SK-N-SH (cell line): ENCODE measurements around the gene KRT74. TPM values are rescaled to one million over a fixed set of nuclear protein-coding genes. Genes with fewer than 3 reads are reported as not detected.

Experiments
- CTCF ChIA-PET: fragments of 300-600, 350-600 bp; formaldehyde crosslinking; extraction: SDS; loops from one replicate; lab custom pipeline; 2021; lab: Yijun Ruan, JAX
- POLR2A ChIA-PET: fragments of 350-600 bp; sonication (Branson Sonifier 250); formaldehyde crosslinking; extraction: SDS; loops from one replicate; lab custom pipeline; 2020; ENCODE audit warnings: antibody characterized with exemption, inconsistent platforms; lab: Yijun Ruan, JAX
- DNase-seq: peaks from one replicate; pipeline ENCODE4 v3.0.0; 2012
- H2AFZ ChIP-seq: fragments of 200-600 bp; sonication (generic); 2 replicates; pipeline ENCODE4 v1.8.1; 2016; ENCODE audit warnings: antibody characterized with exemption, mild to moderate bottlenecking, low read depth
- H3F3A ChIP-seq: fragments of 200-600 bp; sonication (generic); replicated peaks from 2 replicates; pipeline ENCODE3; 2016; ENCODE audit warnings: antibody characterized with exemption, mild to moderate bottlenecking; ENCODE audit not compliant: insufficient read depth
- H3K27ac ChIP-seq, 2 experiments: fragments of 200-500 bp in 1 of 2; fragments of 200-600 bp in 1 of 2; sonication (Bioruptor generic) in 1 of 2; sonication (generic), shearing (Covaris generic) in 1 of 2; 2 replicates each; pipeline versions ENCODE4 v1.5.1 to v1.6.1; 2014 to 2016; ENCODE audit warnings: low read depth in 2 of 2, inconsistent platforms in 1 of 2, low read length in 1 of 2, mild to moderate bottlenecking in 1 of 2, mixed read lengths in 1 of 2
- H3K27me3 ChIP-seq: fragments of 200-600 bp; sonication (generic), shearing (Covaris generic); 2 replicates; pipeline ENCODE4 v1.6.1; 2016; ENCODE audit warnings: mixed run types; ENCODE audit not compliant: insufficient read depth
- H3K36me3 ChIP-seq, 2 experiments: fragments of 200-500 bp in 1 of 2; fragments of 200-600 bp in 1 of 2; sonication (Bioruptor generic) in 1 of 2; sonication (generic) in 1 of 2; replicated peaks in 1 of 2; 2 replicates each; pipeline versions ENCODE3 to v1.5.1; 2014 to 2016; ENCODE audit warnings: low read length in 1 of 2, mild to moderate bottlenecking in 1 of 2; ENCODE audit not compliant: insufficient read depth in 2 of 2, control insufficient read depth in 1 of 2
- H3K4me1 ChIP-seq, 2 experiments: fragments of 200-500 bp in 1 of 2; fragments of 200-600 bp in 1 of 2; sonication (Bioruptor generic) in 1 of 2; sonication (generic), shearing (Covaris generic) in 1 of 2; 2 replicates each; pipeline versions ENCODE4 v1.5.1 to v1.6.1; 2014 to 2016; ENCODE audit warnings: low read depth in 1 of 2, low read length in 1 of 2, mixed run types in 1 of 2; ENCODE audit not compliant: insufficient read depth in 2 of 2, control insufficient read depth in 1 of 2
- H3K4me2 ChIP-seq: fragments of 200-600 bp; sonication (generic), shearing (Covaris generic); 2 replicates; pipeline ENCODE4 v1.6.1; 2017; ENCODE audit warnings: mixed run types
- H3K4me3 ChIP-seq, 2 experiments: fragments of 200-500 bp in 1 of 2; fragments of 200-600 bp in 1 of 2; sonication (Bioruptor generic) in 1 of 2; sonication (generic), shearing (Covaris generic) in 1 of 2; 2 replicates each; pipeline versions ENCODE4 v1.5.1 to v1.8.1; 2014 to 2016; ENCODE audit warnings: low read depth in 2 of 2, inconsistent platforms in 1 of 2, low read length in 1 of 2, mild to moderate bottlenecking in 1 of 2, mixed read lengths in 1 of 2, moderate library complexity in 1 of 2
- H3K79me2 ChIP-seq: fragments of 200-600 bp; sonication (generic); 2 replicates; pipeline ENCODE4 v1.8.1; 2017; ENCODE audit warnings: mild to moderate bottlenecking; ENCODE audit not compliant: insufficient read depth
- H3K9ac ChIP-seq: fragments of 200-600 bp; sonication (generic); 2 replicates; pipeline ENCODE4 v1.6.1; 2017; ENCODE audit warnings: mixed run types
- H3K9me2 ChIP-seq: fragments of 200-600 bp; sonication (generic); 2 replicates; pipeline ENCODE4 v1.6.1; 2017; ENCODE audit warnings: mixed run types
- H3K9me3 ChIP-seq: fragments of 200-600 bp; sonication (generic); 2 replicates; pipeline ENCODE4 v1.6.1; 2017; ENCODE audit warnings: mixed run types, mild to moderate bottlenecking, moderate library complexity
- H4K20me1 ChIP-seq: fragments of 200-600 bp; sonication (generic); 2 replicates; pipeline ENCODE4 v1.6.1; 2017; ENCODE audit warnings: mild to moderate bottlenecking, mixed run types; ENCODE audit not compliant: insufficient read depth
- ELF1 ChIP-seq: IDR thresholded peaks from 2 replicates; pipeline ENCODE4 v1.4.0; 2012
- EP300 ChIP-seq, 2 experiments: IDR thresholded peaks; 2 replicates each; pipeline versions ENCODE4 v1.4.0 to v1.6.1; 2012; ENCODE audit warnings: borderline replicate concordance in 1 of 2, low read depth in 1 of 2, low read length in 1 of 2
- EZH2phosphoT487 ChIP-seq: fragments of 200-600 bp; sonication (generic); IDR thresholded peaks from 2 replicates; pipeline ENCODE4 v1.6.1; 2017; ENCODE audit warnings: low read depth, mixed run types, mild to moderate bottlenecking, antibody characterized with exemption, moderate library complexity, borderline replicate concordance
- FOSL2 ChIP-seq: IDR thresholded peaks from 2 replicates; pipeline ENCODE4 v1.4.0; 2012; ENCODE audit warnings: low read depth, mild to moderate bottlenecking, moderate library complexity, borderline replicate concordance
- FOXJ3 ChIP-seq: sonication (generic); formaldehyde crosslinking; IDR thresholded peaks from 2 replicates; pipeline ENCODE4 v1.5.1; 2020; ENCODE audit warnings: mild to moderate bottlenecking, missing genetic modification reagents
- FOXM1 ChIP-seq: IDR thresholded peaks from 2 replicates; pipeline ENCODE4 v1.4.0; 2012; ENCODE audit warnings: low read depth, mild to moderate bottlenecking
- GATA2 ChIP-seq: sonication (generic); formaldehyde crosslinking; IDR thresholded peaks from 2 replicates; pipeline ENCODE4 v1.5.0; 2020; ENCODE audit warnings: mild to moderate bottlenecking, missing genetic modification reagents
- POLR2AphosphoS5 ChIP-seq: IDR thresholded peaks from 2 replicates; pipeline ENCODE4 v1.6.1; 2012; ENCODE audit warnings: low read depth, low read length
- RAD21 ChIP-seq: IDR thresholded peaks from 2 replicates; pipeline ENCODE4 v1.6.1; 2012; ENCODE audit warnings: mild to moderate bottlenecking, low read length
- RFX5 ChIP-seq: IDR thresholded peaks from 2 replicates; pipeline ENCODE4 v1.6.1; 2012; ENCODE audit warnings: mild to moderate bottlenecking, improper control_type of control experiment, low read length
- RXRA ChIP-seq: IDR thresholded peaks from 2 replicates; pipeline ENCODE4 v1.4.0; 2012; ENCODE audit warnings: low read depth, mild to moderate bottlenecking, borderline replicate concordance
- TAF1 ChIP-seq: IDR thresholded peaks from 2 replicates; pipeline ENCODE4 v1.6.1; 2012; ENCODE audit warnings: low read depth, mild to moderate bottlenecking, low read length, moderate library complexity, borderline replicate concordance
- TCF12 ChIP-seq: IDR thresholded peaks from 2 replicates; pipeline ENCODE4 v1.4.0; 2012
- TEAD4 ChIP-seq: IDR thresholded peaks from 2 replicates; pipeline ENCODE4 v1.4.0; 2012; ENCODE audit warnings: mild to moderate bottlenecking, borderline replicate concordance; ENCODE audit not compliant: insufficient read depth
- WGBS: methylation state at CpG from one replicate; pipeline ENCODE4 v1.1.6; 2017; ENCODE audit warnings: low lambda C conversion rate; 5-methylcytosine and 5-hydroxymethylcytosine counted together
- polyA plus RNA-seq, 3 experiments: library from polyadenylated mRNA; depleted of rRNA; stranded (reverse); fragments of >200 nt; gene quantifications; 2 replicates each; pipeline ENCODE4 v1.2.3, GENCODE V29; 2012
- TF ChIP-seq, protein P1 (sequence below): IDR thresholded peaks from 2 replicates; pipeline ENCODE4 v1.4.0; 2012; ENCODE audit warnings: low read depth
- TF ChIP-seq, protein P2 (sequence below): fragments of 150-350 bp; IDR thresholded peaks from 2 replicates; pipeline ENCODE4 v1.6.1; 2016; ENCODE audit warnings: mild to moderate bottlenecking, low read depth, low read length
- TF ChIP-seq, protein P3 (sequence below): fragments of 150-350 bp; IDR thresholded peaks from 2 replicates; pipeline ENCODE4 v1.6.1; 2017; ENCODE audit warnings: antibody characterized with exemption, low read length, low read depth, borderline replicate concordance
- TF ChIP-seq, protein P4 (sequence below): fragments of 200-600 bp; sonication (generic); IDR thresholded peaks from 2 replicates; pipeline ENCODE4 v1.6.1; 2017; ENCODE audit warnings: antibody characterized with exemption, mild to moderate bottlenecking, moderate library complexity
- TF ChIP-seq, protein P5 (sequence below): IDR thresholded peaks from 2 replicates; pipeline ENCODE4 v1.6.1; 2012; ENCODE audit warnings: mild to moderate bottlenecking, low read depth, low read length, moderate library complexity
- TF ChIP-seq, protein P6 (sequence below): IDR thresholded peaks from 2 replicates; pipeline ENCODE4 v1.4.0; 2012; ENCODE audit warnings: low read depth, borderline replicate concordance

Gene KRT74
- polyA plus RNA-seq, 1 of the 3 experiments (the other 2 are of a cell fraction) = not detected

DNA sequence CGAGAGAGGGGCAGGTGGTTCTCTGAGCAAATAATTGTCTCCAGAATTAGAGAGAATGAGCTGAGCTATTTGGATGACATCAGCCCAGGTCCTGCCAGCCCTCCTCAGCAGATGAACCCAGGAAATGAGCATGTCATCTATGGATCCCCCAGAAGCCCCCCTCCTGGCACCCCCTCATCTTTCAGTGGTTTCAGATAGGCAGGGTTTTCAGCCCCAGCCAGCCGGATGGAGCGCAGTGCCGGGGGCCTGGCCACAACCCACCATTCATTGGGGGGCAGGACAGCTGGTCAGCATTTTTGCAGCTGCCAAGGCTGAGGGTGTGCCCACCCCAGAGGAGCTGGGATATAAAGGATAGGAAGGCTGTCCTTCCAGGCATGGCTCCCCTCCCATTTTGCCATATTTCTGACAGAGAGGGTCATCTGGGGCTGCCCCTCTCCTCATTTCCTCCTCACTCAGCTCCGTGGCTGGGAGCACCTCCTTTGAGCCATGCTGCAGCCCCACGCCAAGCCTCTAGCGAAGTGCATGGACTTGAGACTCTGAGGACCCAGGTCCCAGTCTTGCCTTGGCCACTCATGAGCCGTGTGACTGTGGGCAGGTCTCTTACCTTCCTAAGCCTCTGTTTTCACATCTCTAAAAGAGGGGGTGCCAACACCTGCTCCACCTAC, 14.7 kb downstream of the KRT74 start:
- CTCF ChIA-PET = interaction anchor here (1.0 kb wide), 1 partner anchor 321 kb away, joined by 4 read pairs; no protein-coding TSS in a partner anchor
- no peak overlapping the region for H3K27ac ChIP-seq
- no peaks in the 10 kb centered on the region for H3K79me2 ChIP-seq
- H3K4me2 ChIP-seq = no peak overlapping the region
- TF ChIP-seq EP300 (IDR thresholded peaks at IDR 0.05; ENCODE audit: borderline replicate concordance in 1 of 2, low read depth in 1 of 2, low read length in 1 of 2) (no peak), POLR2AphosphoS5 (no peak), ELF1 (no peak), EZH2phosphoT487 (no peak), RAD21 (no peak), RXRA (no peak), GATA2 (CRISPR knock-in tag) (no peak), FOXJ3 (CRISPR knock-in tag) (no peak), TCF12 (no peak), TEAD4 (no peak), RFX5 (no peak), FOSL2 (no peak), FOXM1 (no peak), TAF1 (no peak)
- TF ChIP-seq, protein P1, sequence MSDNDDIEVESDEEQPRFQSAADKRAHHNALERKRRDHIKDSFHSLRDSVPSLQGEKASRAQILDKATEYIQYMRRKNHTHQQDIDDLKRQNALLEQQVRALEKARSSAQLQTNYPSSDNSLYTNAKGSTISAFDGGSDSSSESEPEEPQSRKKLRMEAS = no peak
- TF ChIP-seq, protein P2, sequence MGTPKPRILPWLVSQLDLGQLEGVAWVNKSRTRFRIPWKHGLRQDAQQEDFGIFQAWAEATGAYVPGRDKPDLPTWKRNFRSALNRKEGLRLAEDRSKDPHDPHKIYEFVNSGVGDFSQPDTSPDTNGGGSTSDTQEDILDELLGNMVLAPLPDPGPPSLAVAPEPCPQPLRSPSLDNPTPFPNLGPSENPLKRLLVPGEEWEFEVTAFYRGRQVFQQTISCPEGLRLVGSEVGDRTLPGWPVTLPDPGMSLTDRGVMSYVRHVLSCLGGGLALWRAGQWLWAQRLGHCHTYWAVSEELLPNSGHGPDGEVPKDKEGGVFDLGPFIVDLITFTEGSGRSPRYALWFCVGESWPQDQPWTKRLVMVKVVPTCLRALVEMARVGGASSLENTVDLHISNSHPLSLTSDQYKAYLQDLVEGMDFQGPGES = no peak
- TF ChIP-seq, protein P3, sequence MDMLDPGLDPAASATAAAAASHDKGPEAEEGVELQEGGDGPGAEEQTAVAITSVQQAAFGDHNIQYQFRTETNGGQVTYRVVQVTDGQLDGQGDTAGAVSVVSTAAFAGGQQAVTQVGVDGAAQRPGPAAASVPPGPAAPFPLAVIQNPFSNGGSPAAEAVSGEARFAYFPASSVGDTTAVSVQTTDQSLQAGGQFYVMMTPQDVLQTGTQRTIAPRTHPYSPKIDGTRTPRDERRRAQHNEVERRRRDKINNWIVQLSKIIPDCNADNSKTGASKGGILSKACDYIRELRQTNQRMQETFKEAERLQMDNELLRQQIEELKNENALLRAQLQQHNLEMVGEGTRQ = no peak
- TF ChIP-seq, protein P4, sequence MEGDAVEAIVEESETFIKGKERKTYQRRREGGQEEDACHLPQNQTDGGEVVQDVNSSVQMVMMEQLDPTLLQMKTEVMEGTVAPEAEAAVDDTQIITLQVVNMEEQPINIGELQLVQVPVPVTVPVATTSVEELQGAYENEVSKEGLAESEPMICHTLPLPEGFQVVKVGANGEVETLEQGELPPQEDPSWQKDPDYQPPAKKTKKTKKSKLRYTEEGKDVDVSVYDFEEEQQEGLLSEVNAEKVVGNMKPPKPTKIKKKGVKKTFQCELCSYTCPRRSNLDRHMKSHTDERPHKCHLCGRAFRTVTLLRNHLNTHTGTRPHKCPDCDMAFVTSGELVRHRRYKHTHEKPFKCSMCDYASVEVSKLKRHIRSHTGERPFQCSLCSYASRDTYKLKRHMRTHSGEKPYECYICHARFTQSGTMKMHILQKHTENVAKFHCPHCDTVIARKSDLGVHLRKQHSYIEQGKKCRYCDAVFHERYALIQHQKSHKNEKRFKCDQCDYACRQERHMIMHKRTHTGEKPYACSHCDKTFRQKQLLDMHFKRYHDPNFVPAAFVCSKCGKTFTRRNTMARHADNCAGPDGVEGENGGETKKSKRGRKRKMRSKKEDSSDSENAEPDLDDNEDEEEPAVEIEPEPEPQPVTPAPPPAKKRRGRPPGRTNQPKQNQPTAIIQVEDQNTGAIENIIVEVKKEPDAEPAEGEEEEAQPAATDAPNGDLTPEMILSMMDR = no peak
- TF ChIP-seq, protein P5, sequence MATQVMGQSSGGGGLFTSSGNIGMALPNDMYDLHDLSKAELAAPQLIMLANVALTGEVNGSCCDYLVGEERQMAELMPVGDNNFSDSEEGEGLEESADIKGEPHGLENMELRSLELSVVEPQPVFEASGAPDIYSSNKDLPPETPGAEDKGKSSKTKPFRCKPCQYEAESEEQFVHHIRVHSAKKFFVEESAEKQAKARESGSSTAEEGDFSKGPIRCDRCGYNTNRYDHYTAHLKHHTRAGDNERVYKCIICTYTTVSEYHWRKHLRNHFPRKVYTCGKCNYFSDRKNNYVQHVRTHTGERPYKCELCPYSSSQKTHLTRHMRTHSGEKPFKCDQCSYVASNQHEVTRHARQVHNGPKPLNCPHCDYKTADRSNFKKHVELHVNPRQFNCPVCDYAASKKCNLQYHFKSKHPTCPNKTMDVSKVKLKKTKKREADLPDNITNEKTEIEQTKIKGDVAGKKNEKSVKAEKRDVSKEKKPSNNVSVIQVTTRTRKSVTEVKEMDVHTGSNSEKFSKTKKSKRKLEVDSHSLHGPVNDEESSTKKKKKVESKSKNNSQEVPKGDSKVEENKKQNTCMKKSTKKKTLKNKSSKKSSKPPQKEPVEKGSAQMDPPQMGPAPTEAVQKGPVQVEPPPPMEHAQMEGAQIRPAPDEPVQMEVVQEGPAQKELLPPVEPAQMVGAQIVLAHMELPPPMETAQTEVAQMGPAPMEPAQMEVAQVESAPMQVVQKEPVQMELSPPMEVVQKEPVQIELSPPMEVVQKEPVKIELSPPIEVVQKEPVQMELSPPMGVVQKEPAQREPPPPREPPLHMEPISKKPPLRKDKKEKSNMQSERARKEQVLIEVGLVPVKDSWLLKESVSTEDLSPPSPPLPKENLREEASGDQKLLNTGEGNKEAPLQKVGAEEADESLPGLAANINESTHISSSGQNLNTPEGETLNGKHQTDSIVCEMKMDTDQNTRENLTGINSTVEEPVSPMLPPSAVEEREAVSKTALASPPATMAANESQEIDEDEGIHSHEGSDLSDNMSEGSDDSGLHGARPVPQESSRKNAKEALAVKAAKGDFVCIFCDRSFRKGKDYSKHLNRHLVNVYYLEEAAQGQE = no peak
- TF ChIP-seq, protein P6, sequence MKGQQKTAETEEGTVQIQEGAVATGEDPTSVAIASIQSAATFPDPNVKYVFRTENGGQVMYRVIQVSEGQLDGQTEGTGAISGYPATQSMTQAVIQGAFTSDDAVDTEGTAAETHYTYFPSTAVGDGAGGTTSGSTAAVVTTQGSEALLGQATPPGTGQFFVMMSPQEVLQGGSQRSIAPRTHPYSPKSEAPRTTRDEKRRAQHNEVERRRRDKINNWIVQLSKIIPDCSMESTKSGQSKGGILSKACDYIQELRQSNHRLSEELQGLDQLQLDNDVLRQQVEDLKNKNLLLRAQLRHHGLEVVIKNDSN = no peak
- H3K9me2 ChIP-seq = no peaks in the 10 kb centered on the region
- H3K4me1 ChIP-seq = no peaks in the 10 kb centered on the region
- POLR2A ChIA-PET = no interaction called here
- peaks cover 37% of the 10 kb centered on the region for H3K27me3 ChIP-seq
- H3K9ac ChIP-seq = no peak overlapping the region
- WGBS = 13% methylated on average over 7 of the region's 8 CpGs
- no peaks in the 10 kb centered on the region for H4K20me1 ChIP-seq
- H3K4me3 ChIP-seq = no peak overlapping the region
- H3F3A ChIP-seq = no peaks in the 10 kb centered on the region
- H2AFZ ChIP-seq = no peak overlapping the region
- no peaks in the 10 kb centered on the region for H3K36me3 ChIP-seq
- no peaks in the 10 kb centered on the region for H3K9me3 ChIP-seq
- no peak for DNase-seq
